B cell (primary cell): ENCODE data around the gene GPR176. TPM values are rescaled to one million over a fixed set of nuclear protein-coding genes. Genes with fewer than 3 reads are reported as not detected.
A peak's percentile ranks its signal among the peaks of the same experiment; 100 is the strongest.

Experiments
- ATAC-seq: fragments of 200-7000 bp; cut with Tn5 transposase; one replicate; pipeline ENCODE4 v1.10.0; 2021; ENCODE audit warnings: low read depth, mild to moderate bottlenecking, moderate number of reproducible peaks, moderate library complexity
- CTCF ChIA-PET: fragments of 350-600 bp; sonication (Branson Sonifier 250); formaldehyde crosslinking; loops from one replicate; lab custom pipeline; 2021; ENCODE audit warnings: antibody characterized with exemption, inconsistent platforms; lab: Charles Lee
- POLR2A ChIA-PET: fragments of 350-600 bp; sonication (Branson Sonifier 250); formaldehyde crosslinking; loops from one replicate; lab custom pipeline; 2021; ENCODE audit warnings: antibody characterized with exemption; lab: Charles Lee
- DNase-seq: peaks from one replicate; pipeline ENCODE4 v3.0.0; 2013
- H2AFZ ChIP-seq: 2 replicates; pipeline ENCODE4 v1.6.1; 2012; ENCODE audit warnings: mild to moderate bottlenecking, low read depth, low read length; ENCODE audit not compliant: insufficient read depth, poor library complexity, severe bottlenecking
- H3K27ac ChIP-seq, 2 donors: 1 replicate in 1 of 2; 2 replicates in 1 of 2; pipeline ENCODE4 v1.5.1; 2012 to 2013; ENCODE audit warnings: low read length in 2 of 2, mild to moderate bottlenecking in 2 of 2, moderate library complexity in 1 of 2
- H3K27me3 ChIP-seq, 4 experiments: fragments of 200-600 bp in 1 of 4; sonication (generic) in 1 of 4; replicated peaks in 1 of 4; 1 replicate in 2 of 4; 2 replicates in 2 of 4; pipeline versions ENCODE4 v1.6.1 to v1.7.0; 2013 to 2016; ENCODE audit warnings: low read length in 3 of 4, mild to moderate bottlenecking in 2 of 4, mixed read lengths in 1 of 4, moderate library complexity in 1 of 4; ENCODE audit not compliant: insufficient read depth in 4 of 4, control insufficient read depth in 3 of 4; ENCODE audit errors: control extremely low read depth in 1 of 4
- H3K36me3 ChIP-seq, 2 experiments: replicated peaks in 1 of 2; 1 replicate in 1 of 2; 2 replicates in 1 of 2; pipeline versions ENCODE4 v1.6.1 to v1.7.1; 2013; ENCODE audit warnings: low read length in 1 of 2; ENCODE audit not compliant: insufficient read depth in 2 of 2, control insufficient read depth in 1 of 2; ENCODE audit errors: control extremely low read depth in 1 of 2, extremely low read depth in 1 of 2
- H3K4me1 ChIP-seq, 2 donors: fragments of 200-600 bp in 1 of 2; sonication (generic) in 1 of 2; 1 replicate in 1 of 2; 2 replicates in 1 of 2; pipeline versions ENCODE4 v1.5.1 to v1.6.1; 2013 to 2017; ENCODE audit warnings: low read length in 2 of 2; ENCODE audit not compliant: control insufficient read depth in 2 of 2, insufficient read depth in 2 of 2
- H3K4me2 ChIP-seq: replicated peaks from 2 replicates; pipeline ENCODE3; 2012; ENCODE audit warnings: mild to moderate bottlenecking, low read depth, low read length; ENCODE audit not compliant: poor library complexity, severe bottlenecking
- H3K4me3 ChIP-seq, 5 experiments: fragments of 200-600 bp in 1 of 5; sonication (generic) in 1 of 5; 1 replicate in 3 of 5; 2 replicates in 2 of 5; pipeline versions ENCODE4 v1.5.1 to v1.7.0; 2011 to 2016; ENCODE audit warnings: low read length in 4 of 5, mild to moderate bottlenecking in 4 of 5, low read depth in 2 of 5, control low read depth in 1 of 5, moderate library complexity in 1 of 5; ENCODE audit not compliant: insufficient read depth in 1 of 5; ENCODE audit errors: control extremely low read depth in 1 of 5, extremely low read depth in 1 of 5
- H3K79me2 ChIP-seq: fragments of 200-600 bp; sonication (generic); one replicate; pipeline ENCODE4 v1.6.0; 2016; ENCODE audit warnings: low read length; ENCODE audit not compliant: control insufficient read depth, insufficient read depth
- H3K9ac ChIP-seq: fragments of 200-600 bp; sonication (generic); 2 replicates; pipeline ENCODE4 v1.6.1; 2017; ENCODE audit warnings: mild to moderate bottlenecking, low read length, moderate library complexity
- H3K9me3 ChIP-seq, 3 donors: one replicate each; pipeline versions ENCODE4 v1.6.1 to v1.7.1; 2013; ENCODE audit warnings: low read length in 2 of 3; ENCODE audit not compliant: control insufficient read depth in 2 of 3, insufficient read depth in 1 of 3; ENCODE audit errors: control extremely low read depth in 1 of 3
- H4K20me1 ChIP-seq: 2 replicates; pipeline ENCODE4 v1.6.0; 2012; ENCODE audit warnings: mild to moderate bottlenecking, low read length; ENCODE audit not compliant: insufficient read depth, control insufficient read depth, poor library complexity, severe bottlenecking
- H3K27ac Mint-ChIP-seq: one replicate; pipeline ENCODE4 v1.8.0; 2021; ENCODE audit warnings: mixed read lengths
- H3K27me3 Mint-ChIP-seq: one replicate; pipeline ENCODE4 v1.8.0; 2021; ENCODE audit warnings: mixed read lengths
- H3K4me1 Mint-ChIP-seq: one replicate; pipeline ENCODE4 v1.8.0; 2021; ENCODE audit warnings: mixed read lengths
- H3K4me3 Mint-ChIP-seq: one replicate; pipeline ENCODE4 v1.8.0; 2021; ENCODE audit warnings: mixed read lengths
- H3K9me3 Mint-ChIP-seq: one replicate; pipeline ENCODE4 v1.8.0; 2022; ENCODE audit warnings: mixed read lengths; ENCODE audit not compliant: insufficient read depth
- EZH2 ChIP-seq: IDR thresholded peaks from 2 replicates; pipeline ENCODE4 v1.6.1; 2012; ENCODE audit warnings: borderline replicate concordance, low read depth, mild to moderate bottlenecking, moderate library complexity, low read length; ENCODE audit not compliant: insufficient read depth, poor library complexity, severe bottlenecking
- WGBS: methylation state at CpG from one replicate; pipeline ENCODE4 v1.1.5; 2013; ENCODE audit warnings: missing lambda C conversion rate; ENCODE audit not compliant: insufficient coverage; 5-methylcytosine and 5-hydroxymethylcytosine counted together
- intact Hi-C: fragments of 100-400 bp; cut with micrococcal nuclease; formaldehyde crosslinking; loops from one replicate; pipeline ENCODE4 v1.10.0; 2022
- polyA plus RNA-seq: library from polyadenylated mRNA; depleted of rRNA; stranded (reverse); fragments of >200 nt; gene quantifications from 2 replicates; pipeline ENCODE4 v1.2.3, GENCODE V29; 2012
- total RNA-seq, 2 donors: library from RNA; stranded (reverse); fragments of 120-200 nt in 1 of 2; gene quantifications; 1 replicate in 1 of 2; 2 replicates in 1 of 2; pipeline versions ENCODE4 v1.2.3 to v1.2.4, GENCODE V29; 2013 to 2022
- TF ChIP-seq, protein P1 (sequence below): fragments of 200-600 bp; IDR thresholded peaks from one replicate; pipeline ENCODE4 v1.8.0; 2022; ENCODE audit warnings: antibody characterized with exemption, mild to moderate bottlenecking

GPR176 gene
- total and polyA plus RNA-seq, 2 donors (not counting 1 experiment from before 2014, with no cell fraction given), result 0.07 to 0.30 TPM

GRCh38 chr15:39922462-39923092 is 2.5 kb upstream of the GPR176 start:
- H3K9ac ChIP-seq, result no peak overlapping the region
- TF ChIP-seq, protein P1, sequence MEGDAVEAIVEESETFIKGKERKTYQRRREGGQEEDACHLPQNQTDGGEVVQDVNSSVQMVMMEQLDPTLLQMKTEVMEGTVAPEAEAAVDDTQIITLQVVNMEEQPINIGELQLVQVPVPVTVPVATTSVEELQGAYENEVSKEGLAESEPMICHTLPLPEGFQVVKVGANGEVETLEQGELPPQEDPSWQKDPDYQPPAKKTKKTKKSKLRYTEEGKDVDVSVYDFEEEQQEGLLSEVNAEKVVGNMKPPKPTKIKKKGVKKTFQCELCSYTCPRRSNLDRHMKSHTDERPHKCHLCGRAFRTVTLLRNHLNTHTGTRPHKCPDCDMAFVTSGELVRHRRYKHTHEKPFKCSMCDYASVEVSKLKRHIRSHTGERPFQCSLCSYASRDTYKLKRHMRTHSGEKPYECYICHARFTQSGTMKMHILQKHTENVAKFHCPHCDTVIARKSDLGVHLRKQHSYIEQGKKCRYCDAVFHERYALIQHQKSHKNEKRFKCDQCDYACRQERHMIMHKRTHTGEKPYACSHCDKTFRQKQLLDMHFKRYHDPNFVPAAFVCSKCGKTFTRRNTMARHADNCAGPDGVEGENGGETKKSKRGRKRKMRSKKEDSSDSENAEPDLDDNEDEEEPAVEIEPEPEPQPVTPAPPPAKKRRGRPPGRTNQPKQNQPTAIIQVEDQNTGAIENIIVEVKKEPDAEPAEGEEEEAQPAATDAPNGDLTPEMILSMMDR, result no peak
- TF ChIP-seq EZH2, result no peak
- no peak overlapping the region for H3K27ac ChIP-seq
- H3K27me3 ChIP-seq, result peaks cover 0 to 26% (median 17%) of the 10 kb centered on the region in 4 experiments
- no peak overlapping the region for H3K4me2 ChIP-seq
- no peak for DNase-seq
- Mint-ChIP-seq H3K27ac (no peak overlapping the region), H3K27me3 (peaks cover 16% of the 10 kb centered on the region), H3K4me3 (no peak overlapping the region), H3K4me1 (peaks cover 16% of the 10 kb centered on the region), H3K9me3 (no peaks in the 10 kb centered on the region)
- H3K4me1 ChIP-seq, result peaks cover 21 to 23% of the 10 kb centered on the region in 2 donors
- H3K4me3 ChIP-seq, result no peak overlapping the region
- H3K36me3 ChIP-seq, result no peaks in the 10 kb centered on the region
- peaks cover 0 to 11% (median 0%) of the 10 kb centered on the region in 3 donors for H3K9me3 ChIP-seq
- intact Hi-C loops, result no loop called here
- ATAC-seq, result no peak
- WGBS, result no CpG with 5 or more reads among the region's 4 CpGs
- ChIA-PET POLR2A (no interaction called here), CTCF (interaction anchor here (1.1 kb wide), 1 partner anchor 9 kb away, joined by 3 read pairs; no protein-coding TSS in a partner anchor)
- no peaks in the 10 kb centered on the region for H3K79me2 ChIP-seq
- H2AFZ ChIP-seq, result peak overlapping the region; percentile 4
- H4K20me1 ChIP-seq, result no peaks in the 10 kb centered on the region

DNA sequence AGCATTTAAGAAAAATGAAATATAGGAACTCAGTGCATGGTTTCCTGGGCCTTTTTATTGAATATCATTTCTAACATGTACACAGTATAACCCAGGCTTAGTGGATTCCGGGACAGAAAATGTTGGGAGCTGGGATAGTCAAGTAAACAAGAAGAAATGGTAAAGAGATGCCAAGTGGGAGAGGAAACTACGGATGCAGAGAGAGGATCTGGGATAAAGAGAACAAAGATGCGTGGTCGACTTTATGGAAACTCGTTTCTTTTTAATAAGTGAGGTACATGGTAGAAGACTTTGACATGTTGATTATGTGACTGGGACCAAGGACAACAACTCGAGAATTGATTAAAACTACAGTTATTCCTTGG is 1.2 kb upstream of the GPR176 start:
- Mint-ChIP-seq H3K27ac (peak overlapping the region; percentile 84), H3K27me3 (peaks cover 19% of the 10 kb centered on the region), H3K4me1 (peaks cover 16% of the 10 kb centered on the region), H3K4me3 (peak overlapping the region; percentile 92), H3K9me3 (no peaks in the 10 kb centered on the region)
- Histone ChIP-seq H3K4me2 (peak overlapping the region; percentile 97), H3K4me3 (peak overlapping the region; percentile 67 to 90 (median 71)), H3K27me3 (peaks cover 0 to 31% (median 19%) of the 10 kb centered on the region in 4 experiments), H3K27ac (peak overlapping the region in 1 of 2 donors; percentile 37), H4K20me1 (no peaks in the 10 kb centered on the region), H3K9ac (peak overlapping the region; percentile 74), H3K36me3 (no peaks in the 10 kb centered on the region), H3K9me3 (peaks cover 0 to 11% (median 0%) of the 10 kb centered on the region in 3 donors), H3K79me2 (no peaks in the 10 kb centered on the region), H3K4me1 (peaks cover 21 to 23% of the 10 kb centered on the region in 2 donors), H2AFZ (peak overlapping the region; percentile 86)
- ChIA-PET CTCF (no interaction called here), POLR2A (interaction anchor here (0.7 kb wide), 1 partner anchor 149 kb away, joined by 5 read pairs; no protein-coding TSS in a partner anchor)
- intact Hi-C loops, result loop anchor here (1.0 to 2.0 kb wide), 3 partner anchors 13 to 240 kb away; partner anchors contain the start of genes BUB1B, EIF2AK4 and SRP14
- ATAC-seq, result no peak
- TF ChIP-seq, protein P1, result no peak
- DNase-seq, result no peak
- 96% methylated on average over 4 of the region's 6 CpGs for WGBS
